HG02973 (cell line): ENCODE measurements around the gene POU5F1.
"Not testable (repeated sequence)": the region's sequence is repeated elsewhere in the genome, so short reads cannot be mapped to it uniquely, and the experiment has no call there.

ENCODE experiments used
- ATAC-seq: cut with Tn5 transposase; IDR thresholded peaks from one replicate; pipeline ENCODE4 v1.9.1; 2021; ENCODE audit warnings: moderate library complexity; ENCODE audit not compliant: unreplicated experiment

The POU5F1 gene

GRCh38 chr6:31192431-31193105 lies 22.1 kb upstream of the POU5F1 start:
- ATAC-seq, result not testable (repeated sequence)

- ATAC-seq, result peak; percentile 56
Observed at GRCh38 chr6:31190488-31190887, 20.0 kb upstream of the POU5F1 start.

- not testable (repeated sequence) for ATAC-seq
Observed at GRCh38 chr6:31189223-31189622, 18.7 kb upstream of the POU5F1 start.

- ATAC-seq, result no peak
Observed at GRCh38 chr6:31187780-31188194, 17.3 kb upstream of the POU5F1 start.

DNA sequence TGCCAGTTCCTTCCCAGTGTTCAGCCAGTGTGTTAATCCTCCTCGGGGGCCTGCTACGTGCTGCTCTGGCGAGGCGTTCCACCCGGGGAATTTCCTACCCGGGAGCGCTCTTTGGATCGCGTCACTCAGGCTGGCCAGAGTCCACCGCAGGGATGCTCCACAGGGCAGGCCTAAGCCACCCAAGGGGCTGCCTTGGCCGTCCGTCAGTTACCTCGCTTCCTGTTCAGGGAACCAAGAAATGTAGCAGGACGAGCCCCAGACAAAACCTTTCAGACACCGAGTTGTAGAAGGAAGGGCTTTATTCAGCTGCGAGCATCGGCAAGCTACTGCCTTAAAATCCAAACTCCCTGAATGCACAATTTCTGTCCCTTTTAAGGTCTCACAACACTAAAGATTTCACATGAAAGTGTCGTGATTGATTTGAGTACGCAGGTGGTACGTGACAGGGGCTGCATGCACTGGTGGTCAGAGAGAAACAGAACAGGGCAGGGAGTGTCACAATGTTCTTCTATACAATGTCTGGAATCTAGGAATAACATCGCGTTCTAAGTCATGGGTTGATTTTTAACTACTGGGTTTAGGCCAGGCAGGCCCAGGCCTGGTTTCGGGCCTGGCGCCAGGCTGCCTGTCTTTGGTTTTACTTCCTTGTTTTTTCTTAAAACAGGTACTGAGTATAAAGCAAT lies 15.7 kb upstream of the POU5F1 start:
- ATAC-seq, result no peak

GRCh38 chr6:31185695-31186051 lies 15.2 kb upstream of the POU5F1 start:
- ATAC-seq, result not testable (repeated sequence)

DNA sequence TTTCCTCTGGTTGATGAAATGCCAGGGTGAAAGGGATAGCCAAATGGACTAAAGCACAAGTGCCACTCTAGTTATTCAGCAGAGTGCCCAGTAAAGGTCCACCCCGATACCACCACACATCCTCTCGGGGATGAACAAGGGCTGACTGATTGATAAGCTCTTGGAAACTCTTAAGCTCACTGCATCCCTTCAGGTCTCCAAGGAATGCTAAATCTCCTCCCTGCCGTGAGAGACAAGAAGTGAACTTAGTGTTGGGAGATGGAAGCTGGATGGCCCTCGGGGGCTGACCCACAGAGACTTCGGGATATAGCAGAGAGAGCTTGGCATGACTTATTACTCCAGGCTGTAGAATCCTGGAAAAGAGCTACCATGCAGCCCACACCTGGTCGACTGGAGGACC lies 13.4 kb upstream of the POU5F1 start:
- ATAC-seq, result not testable (repeated sequence)

DNA sequence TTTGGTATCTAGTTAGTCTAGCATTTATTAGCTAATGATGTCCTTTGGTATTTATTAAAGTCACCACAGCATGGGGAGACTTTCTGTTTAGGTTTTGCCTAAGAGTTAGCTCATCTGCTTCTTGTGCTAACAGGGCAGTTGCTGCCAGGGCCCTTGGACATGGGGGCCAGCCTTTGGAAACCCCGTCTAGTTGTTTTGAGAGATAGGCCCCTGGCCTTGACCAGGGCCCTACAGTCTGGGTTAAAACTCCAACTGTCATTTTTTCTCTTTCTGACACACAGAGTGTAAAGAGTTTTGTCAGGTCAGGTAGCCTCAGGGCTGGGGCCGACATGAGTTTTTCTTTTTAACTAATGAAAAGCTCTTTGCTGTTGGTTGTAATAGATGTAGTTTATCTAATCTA lies 12.8 kb upstream of the POU5F1 start:
- not testable (repeated sequence) for ATAC-seq

DNA sequence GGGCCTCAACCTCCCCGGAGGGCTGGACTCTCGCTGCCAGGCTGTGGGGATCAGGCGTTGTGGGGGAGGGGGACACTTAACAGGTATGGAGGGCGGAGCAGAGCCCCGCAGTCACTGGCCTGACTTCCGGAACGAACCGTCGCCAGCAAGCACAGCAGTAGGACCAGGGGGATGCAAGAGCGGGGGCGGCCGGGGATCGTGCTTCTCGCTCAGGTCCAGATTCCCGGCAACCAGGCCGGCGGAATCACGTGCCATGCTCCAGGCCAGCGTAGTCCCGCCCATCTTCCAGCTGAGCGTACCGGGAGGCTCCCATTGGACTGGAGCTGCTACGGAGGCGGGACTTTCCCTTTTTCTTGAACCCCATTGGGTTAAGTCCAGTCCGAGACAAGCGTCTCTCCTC lies 10.0 kb upstream of the POU5F1 start:
- no peak for ATAC-seq

- ATAC-seq, result no peak
Observed at GRCh38 chr6:31179896-31180295, 9.4 kb upstream of the POU5F1 start.

DNA sequence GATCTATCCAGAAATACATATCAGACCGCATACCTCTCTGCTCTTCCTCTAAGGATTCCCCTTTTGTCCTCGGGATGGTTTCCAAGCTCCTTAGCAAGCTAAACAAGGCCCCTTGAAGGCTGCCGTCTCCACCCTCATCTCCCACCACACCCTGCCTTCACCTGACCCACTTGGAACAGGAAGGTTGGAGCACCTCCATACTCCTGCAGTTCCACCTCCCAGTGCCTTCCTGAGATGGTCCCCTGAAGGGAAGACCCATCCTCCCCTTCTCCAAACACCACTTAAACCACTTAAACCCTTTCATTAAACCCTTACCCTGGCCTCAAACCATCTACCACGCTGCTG lies 8.5 kb upstream of the POU5F1 start:
- ATAC-seq, result no peak

GRCh38 chr6:31178143-31179041 lies 7.9 kb upstream of the POU5F1 start:
- no peak for ATAC-seq

DNA sequence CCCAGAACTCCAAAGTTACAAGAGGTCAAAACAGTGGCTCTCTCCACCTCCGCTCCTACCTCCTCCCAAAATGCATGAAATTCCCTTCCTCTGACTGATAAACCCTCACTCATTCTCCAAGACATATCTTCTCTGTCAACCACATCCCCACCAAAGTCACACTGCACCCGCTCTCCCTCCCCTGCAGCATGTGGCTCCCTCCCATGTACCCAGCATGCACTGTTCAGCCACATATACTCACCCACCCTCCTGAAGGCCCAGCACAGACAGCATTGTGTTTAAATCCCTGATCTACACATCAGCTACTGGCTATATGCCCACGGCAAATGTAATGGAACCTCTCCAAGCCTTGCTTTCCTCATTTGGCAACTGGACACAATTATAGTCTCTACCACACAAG lies 5.5 kb upstream of the POU5F1 start:
- no peak for ATAC-seq

GRCh38 chr6:31174378-31174777 lies 3.9 kb upstream of the POU5F1 start:
- no peak for ATAC-seq

DNA sequence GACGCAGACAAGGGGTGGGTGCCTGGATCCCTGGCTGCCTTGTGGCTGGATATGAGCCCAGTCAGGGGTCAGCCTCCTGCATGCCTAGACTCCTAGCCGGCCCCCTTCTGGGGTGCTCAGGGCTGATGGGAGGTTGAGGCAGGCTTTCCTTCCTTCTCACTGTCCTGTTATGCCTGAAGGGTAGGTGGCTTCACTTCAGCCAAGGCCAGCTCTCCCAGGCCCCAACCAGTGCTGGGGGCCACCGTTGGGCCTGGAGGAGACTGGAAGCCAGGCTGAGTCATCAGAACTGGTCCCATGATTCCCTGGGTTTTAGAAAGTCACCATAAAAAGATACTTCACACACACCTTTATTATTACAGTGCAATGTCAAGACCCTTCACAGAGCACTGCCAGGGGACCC lies 2.9 kb upstream of the POU5F1 start:
- ATAC-seq, result no peak

- no peak for ATAC-seq
Observed at GRCh38 chr6:31172973-31173384, 2.5 kb upstream of the POU5F1 start.

DNA sequence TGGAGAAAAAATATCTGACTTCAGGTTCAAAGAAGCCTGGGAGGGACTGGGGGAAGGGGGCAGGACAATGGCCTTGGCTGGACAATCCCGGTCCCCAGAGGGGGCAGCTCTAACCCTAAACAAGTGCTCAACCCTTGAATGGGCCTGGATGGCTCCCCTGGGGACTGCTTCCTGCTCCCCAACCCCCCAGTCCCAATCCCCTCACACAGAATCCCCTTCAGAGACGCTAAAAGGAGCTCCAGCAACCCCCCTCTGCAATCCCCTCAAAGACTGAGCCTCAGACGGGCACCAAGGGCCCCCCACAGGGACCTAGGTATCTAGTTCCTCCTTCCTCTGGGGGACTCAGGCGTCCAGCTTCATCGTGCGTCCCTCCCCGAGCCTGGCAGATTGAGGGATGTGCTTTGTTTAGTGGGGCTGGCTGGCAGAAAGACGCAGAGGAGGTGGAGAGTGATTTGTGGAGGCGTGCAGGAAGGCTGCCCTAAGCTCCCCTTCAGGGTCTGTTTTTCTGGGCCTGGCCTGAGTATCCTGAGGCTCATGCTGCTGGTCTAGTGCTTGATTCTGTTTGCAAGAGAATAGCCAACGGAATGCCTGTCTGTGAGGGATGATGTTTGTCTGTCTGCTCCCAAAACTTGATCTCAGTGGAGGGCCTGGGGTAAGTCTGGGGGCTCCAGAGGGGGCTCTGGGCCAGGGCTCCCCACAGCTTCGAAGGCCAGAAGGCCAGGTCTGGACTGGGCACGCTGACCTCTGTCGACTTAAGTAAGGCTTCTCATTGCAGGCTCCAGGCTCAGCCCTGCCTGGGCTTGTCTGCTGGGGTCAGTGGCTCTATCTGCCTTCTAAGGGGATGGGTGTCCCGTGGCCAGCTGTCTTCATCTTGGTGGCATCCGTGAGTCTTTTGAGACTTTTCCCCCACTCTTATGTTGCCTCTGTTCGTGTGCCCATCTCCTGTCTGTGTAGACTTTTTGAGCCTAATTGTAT lies 1.7 kb upstream of the POU5F1 start:
- ATAC-seq, result no peak

DNA sequence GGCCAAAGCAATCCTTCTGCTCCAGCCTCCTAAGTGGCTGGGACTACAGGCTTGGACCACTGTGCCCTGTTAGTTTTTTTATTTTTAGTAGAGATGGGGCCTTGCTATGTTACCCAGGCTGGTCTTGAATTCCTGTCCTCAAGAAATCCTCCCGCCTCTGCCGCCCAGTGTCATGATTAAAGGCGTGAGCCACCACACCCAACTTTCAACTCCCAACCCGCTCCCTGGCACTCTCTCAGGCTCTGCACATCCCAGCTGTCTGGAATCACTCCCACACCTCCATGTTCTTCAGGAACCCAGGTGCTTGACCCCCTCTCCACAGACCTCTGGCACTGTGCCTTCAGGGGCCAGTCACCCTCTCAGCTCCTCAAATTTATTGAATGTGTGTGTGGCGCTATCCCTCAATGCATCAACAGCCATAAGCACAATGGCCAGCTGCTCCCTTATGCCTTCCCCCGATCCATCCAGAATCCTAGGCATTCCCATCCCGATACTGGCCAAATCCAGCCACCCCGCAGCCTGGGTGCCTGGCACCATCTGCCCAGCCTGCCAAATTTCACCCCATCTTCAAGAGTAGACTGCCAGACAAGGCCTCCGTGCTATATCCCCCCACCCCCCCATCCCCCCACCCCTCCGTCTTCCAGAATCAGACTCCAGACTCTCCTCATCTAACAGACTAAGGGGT lies 647 bp upstream of the POU5F1 start:
- no peak for ATAC-seq

DNA sequence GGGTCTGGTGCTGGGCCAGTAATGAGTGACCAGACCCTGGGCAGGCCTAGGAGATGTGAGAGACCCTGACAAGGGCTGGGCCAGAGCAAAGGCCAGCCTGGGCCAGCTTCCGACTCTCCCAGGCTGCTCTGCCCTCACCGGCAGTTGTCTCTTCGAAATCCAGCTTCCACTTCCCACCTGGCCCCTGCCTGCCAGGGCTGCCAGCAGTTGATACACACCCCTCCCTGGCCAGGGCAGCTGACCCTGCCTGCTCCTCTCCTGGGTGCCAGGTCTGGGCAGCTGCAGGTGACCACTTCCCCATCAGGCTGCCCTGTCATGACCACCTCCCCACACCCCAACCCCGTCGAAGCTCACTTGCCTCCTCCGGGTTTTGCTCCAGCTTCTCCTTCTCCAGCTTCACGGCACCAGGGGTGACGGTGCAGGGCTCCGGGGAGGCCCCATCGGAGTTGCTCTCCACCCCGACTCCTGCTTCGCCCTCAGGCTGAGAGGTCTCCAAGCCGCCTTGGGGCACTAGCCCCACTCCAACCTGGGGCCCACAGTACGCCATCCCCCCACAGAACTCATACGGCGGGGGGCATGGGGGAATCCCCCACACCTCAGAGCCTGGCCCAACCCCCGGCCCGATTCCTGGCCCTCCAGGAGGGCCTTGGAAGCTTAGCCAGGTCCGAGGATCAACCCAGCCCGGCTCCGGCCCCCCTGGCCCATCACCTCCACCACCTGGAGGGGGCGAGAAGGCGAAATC lies 453 bp downstream of the POU5F1 start:
- not testable (repeated sequence) for ATAC-seq
